IMR-90 (cell line): Measurements from ENCODE around the gene BTNL3. TPM values are rescaled to one million over a fixed set of nuclear protein-coding genes. Genes with fewer than 3 reads are reported as not detected.

Source experiments
- ATAC-seq: fragments of 200-7000 bp; cut with Tn5 transposase; 2 replicates; pipeline ENCODE4 v1.9.1; 2020; ENCODE audit warnings: low read depth, mild to moderate bottlenecking, moderate library complexity
- BruUV-seq: library from RNA; stranded (reverse); fragments of 400-500 nt; replicated peaks from 2 replicates; lab custom pipeline; 2021; lab: Mats Ljungman, UMichigan
- CTCF ChIA-PET: fragments of 300-600 bp; formaldehyde crosslinking; extraction: SDS; loops from one replicate; lab custom pipeline; 2021; ENCODE audit warnings: antibody characterized with exemption; lab: Yijun Ruan, JAX
- POLR2A ChIA-PET: fragments of 300-600 bp; sonication (Branson Sonifier 250); formaldehyde crosslinking; loops from one replicate; lab custom pipeline; 2022; ENCODE audit warnings: antibody characterized with exemption; ENCODE audit not compliant: unreplicated experiment; lab: Charles Lee
- DNase-seq: peaks from one replicate; pipeline ENCODE4 v3.0.0; 2013
- H2AFZ ChIP-seq: replicated peaks from 2 replicates; pipeline ENCODE3; 2013; ENCODE audit warnings: low read length, mild to moderate bottlenecking; ENCODE audit not compliant: poor library complexity
- H2AK5ac ChIP-seq: 2 replicates; pipeline ENCODE4 v1.6.1; 2013; ENCODE audit warnings: low read depth, low read length, inconsistent platforms
- H2AK9ac ChIP-seq: replicated peaks from 2 replicates; pipeline ENCODE3; 2013; ENCODE audit warnings: mild to moderate bottlenecking, low read depth, low read length, moderate library complexity; ENCODE audit not compliant: poor library complexity
- H2BK120ac ChIP-seq: 2 replicates; pipeline ENCODE4 v1.6.1; 2013; ENCODE audit warnings: low read depth, low read length, inconsistent platforms
- H2BK15ac ChIP-seq: 3 replicates; pipeline ENCODE4 v1.6.1; 2013; ENCODE audit warnings: low read depth, low read length, inconsistent platforms
- H2BK20ac ChIP-seq: 2 replicates; pipeline ENCODE4 v1.6.1; 2013; ENCODE audit warnings: low read depth, mild to moderate bottlenecking, inconsistent platforms, low read length, moderate library complexity
- H2BK5ac ChIP-seq: 2 replicates; pipeline ENCODE4 v1.6.1; 2013; ENCODE audit warnings: mild to moderate bottlenecking, low read depth, low read length, inconsistent platforms; ENCODE audit not compliant: poor library complexity, severe bottlenecking
- H3K14ac ChIP-seq: replicated peaks from 2 replicates; pipeline ENCODE4 v1.6.1; 2013; ENCODE audit warnings: low read depth, low read length, inconsistent platforms
- H3K18ac ChIP-seq: 2 replicates; pipeline ENCODE4 v1.6.1; 2013; ENCODE audit warnings: low read depth, low read length, control low read depth
- H3K23ac ChIP-seq: 2 replicates; pipeline ENCODE4 v1.6.1; 2013; ENCODE audit warnings: low read depth, low read length, inconsistent platforms
- H3K27ac ChIP-seq: 2 replicates; pipeline ENCODE4 v1.5.1; 2013; ENCODE audit warnings: mild to moderate bottlenecking, control low read depth, low read length; ENCODE audit not compliant: insufficient read depth
- H3K27me3 ChIP-seq: 2 replicates; pipeline ENCODE4 v1.6.1; 2013; ENCODE audit warnings: low read length; ENCODE audit not compliant: control insufficient read depth, insufficient read depth
- H3K36me3 ChIP-seq: 2 replicates; pipeline ENCODE4 v1.6.1; 2013; ENCODE audit warnings: low read length, mixed read lengths; ENCODE audit not compliant: control insufficient read depth, insufficient read depth
- H3K4ac ChIP-seq: 2 replicates; pipeline ENCODE4 v1.6.1; 2013; ENCODE audit warnings: low read depth, low read length, inconsistent platforms
- H3K4me1 ChIP-seq: 2 replicates; pipeline ENCODE4 v1.6.1; 2013; ENCODE audit warnings: low read length, mixed read lengths; ENCODE audit not compliant: control insufficient read depth, insufficient read depth
- H3K4me2 ChIP-seq: 2 replicates; pipeline ENCODE4 v1.6.1; 2013; ENCODE audit warnings: low read depth, mild to moderate bottlenecking, control low read depth, low read length, moderate library complexity
- H3K4me3 ChIP-seq: 2 replicates; pipeline ENCODE4 v1.5.1; 2013; ENCODE audit warnings: low read depth, mild to moderate bottlenecking, control low read depth, low read length, moderate library complexity; ENCODE audit not compliant: insufficient read depth
- H3K56ac ChIP-seq: 2 replicates; pipeline ENCODE4 v1.6.1; 2013; ENCODE audit warnings: low read length, inconsistent platforms; ENCODE audit not compliant: insufficient read depth; ENCODE audit errors: extremely low read depth
- H3K79me1 ChIP-seq, 2 experiments: 2 replicates each; pipeline ENCODE4 v1.6.1; 2013; ENCODE audit warnings: low read length in 2 of 2, inconsistent platforms in 1 of 2, low read depth in 1 of 2
- H3K9ac ChIP-seq: 2 replicates; pipeline ENCODE4 v1.6.1; 2013; ENCODE audit warnings: low read depth, low read length, control low read depth
- H3K9me1 ChIP-seq: 2 replicates; pipeline ENCODE4 v1.6.1; 2013; ENCODE audit warnings: low read length, inconsistent platforms; ENCODE audit not compliant: insufficient read depth
- H3K9me3 ChIP-seq: 2 replicates; pipeline ENCODE4 v1.6.1; 2013; ENCODE audit warnings: low read length; ENCODE audit not compliant: control insufficient read depth, insufficient read depth
- H4K20me1 ChIP-seq: 2 replicates; pipeline ENCODE4 v1.6.1; 2013; ENCODE audit warnings: low read length, inconsistent platforms; ENCODE audit not compliant: insufficient read depth
- H4K5ac ChIP-seq: 2 replicates; pipeline ENCODE4 v1.6.1; 2013; ENCODE audit warnings: mild to moderate bottlenecking, low read depth, low read length, control low read depth
- H4K8ac ChIP-seq, 2 experiments: 2 replicates each; pipeline ENCODE4 v1.6.1; 2013; ENCODE audit warnings: low read depth in 2 of 2, low read length in 2 of 2, control low read depth in 1 of 2, inconsistent platforms in 1 of 2
- H4K91ac ChIP-seq: 2 replicates; pipeline ENCODE4 v1.6.1; 2013; ENCODE audit warnings: low read depth, low read length, inconsistent platforms; ENCODE audit not compliant: insufficient read depth
- BHLHE40 ChIP-seq: fragments of 150-350 bp; IDR thresholded peaks from 2 replicates; pipeline ENCODE4 v1.6.1; 2016; ENCODE audit warnings: mild to moderate bottlenecking, low read depth, low read length
- CHD1 ChIP-seq: IDR thresholded peaks from 2 replicates; pipeline ENCODE4 v1.6.1; 2012; ENCODE audit warnings: low read depth, low read length, improper control_type of control experiment
- CTCF ChIP-seq: conservative IDR thresholded peaks from 2 replicates; pipeline ENCODE4 v1.5.1; 2012; ENCODE audit warnings: mild to moderate bottlenecking, low read depth, low read length, improper control_type of control experiment
- MAZ ChIP-seq: IDR thresholded peaks from 2 replicates; pipeline ENCODE4 v1.6.1; 2012; ENCODE audit warnings: low read depth, mild to moderate bottlenecking, low read length, improper control_type of control experiment, moderate library complexity, borderline replicate concordance
- MXI1 ChIP-seq: IDR thresholded peaks from 2 replicates; pipeline ENCODE4 v1.6.1; 2012; ENCODE audit warnings: low read depth, mild to moderate bottlenecking, low read length, moderate library complexity, borderline replicate concordance
- NFE2L2 ChIP-seq: fragments of 150-350 bp; IDR thresholded peaks from 2 replicates; pipeline ENCODE4 v1.6.1; 2016; ENCODE audit warnings: low read depth, mild to moderate bottlenecking, low read length
- POLR2A ChIP-seq: IDR thresholded peaks from 2 replicates; pipeline ENCODE4 v1.6.1; 2012; ENCODE audit warnings: mild to moderate bottlenecking, low read depth, low read length
- RAD21 ChIP-seq: IDR thresholded peaks from 2 replicates; pipeline ENCODE4 v1.6.1; 2012; ENCODE audit warnings: low read length, improper control_type of control experiment
- RCOR1 ChIP-seq: IDR thresholded peaks from 2 replicates; pipeline ENCODE4 v1.6.1; 2012; ENCODE audit warnings: mild to moderate bottlenecking, low read length, improper control_type of control experiment; ENCODE audit not compliant: insufficient replicate concordance
- RFX5 ChIP-seq: IDR thresholded peaks from 2 replicates; pipeline ENCODE4 v1.8.0; 2012; ENCODE audit warnings: low read depth, mild to moderate bottlenecking, low read length, moderate library complexity
- SMC3 ChIP-seq: fragments of 150-350 bp; IDR thresholded peaks from 2 replicates; pipeline ENCODE4 v1.6.1; 2016; ENCODE audit warnings: low read depth, mild to moderate bottlenecking, antibody characterized with exemption, low read length, moderate library complexity
- USF2 ChIP-seq: fragments of 150-350 bp; IDR thresholded peaks from 2 replicates; pipeline ENCODE4 v1.6.1; 2017; ENCODE audit warnings: mild to moderate bottlenecking, antibody characterized with exemption, low read length, low read depth
- WGBS, 2 experiments: methylation state at CpG; one replicate each; pipeline versions ENCODE4 v1.1.5 to v1.1.7; 2013; ENCODE audit warnings: missing lambda C conversion rate in 2 of 2; ENCODE audit not compliant: insufficient read length in 1 of 2; ENCODE audit errors: extremely low coverage in 2 of 2; 5-methylcytosine and 5-hydroxymethylcytosine counted together
- dilution Hi-C: fragments of 300-500 bp; cut with HindIII; formaldehyde crosslinking; loops from one replicate; pipeline ENCODE4 v1.14.3; 2018; ENCODE audit warnings: low sequenced_read_pairs; ENCODE audit not compliant: unreplicated experiment
- in situ Hi-C: fragments of 300-500 bp; cut with MboI; formaldehyde crosslinking; loops from 3 replicates; pipeline ENCODE4 v1.14.3; 2019; ENCODE audit warnings: low sequenced_read_pairs, inconsistent platforms, mixed read lengths
- intact Hi-C: fragments of 100-400 bp; cut with micrococcal nuclease; formaldehyde crosslinking; loops from 2 replicates; pipeline ENCODE4 v1.10.0; 2022
- polyA plus RNA-seq, 3 experiments: library from polyadenylated mRNA; depleted of rRNA; stranded (reverse); fragments of >200 nt; gene quantifications; 2 replicates each; pipeline ENCODE4 v1.2.3, GENCODE V29; 2012; ENCODE audit warnings: low replicate concordance in 1 of 3
- total RNA-seq: library from RNA; depleted of rRNA; stranded (reverse); fragments of >200 nt; gene quantifications from 2 replicates; pipeline ENCODE4 v1.2.3, GENCODE V29; 2012

BTNL3 gene
- total and polyA plus RNA-seq, 2 of the 4 experiments (the other 2 are of a cell fraction) = not detected

- no peak for TF ChIP-seq SMC3
Measured at GRCh38 chr5:181035991-181036815, 47.6 kb downstream of the BTNL3 start (continued).

- no TSS peak for BruUV-seq
- no peak for DNase-seq
- no peaks in the 10 kb centered on the region for H3K9me1 ChIP-seq
- H3K14ac ChIP-seq = no peak overlapping the region
- no peak overlapping the region for H3K4me3 ChIP-seq
- in situ Hi-C loops = no loop called here
- no peak overlapping the region for H2AFZ ChIP-seq
- 80% methylated on average over 1 of the region's 13 CpGs; no CpG with 5 or more reads in 1 of the 2 experiments for WGBS, 2 experiments
- intact Hi-C loops = no loop called here
- no peak overlapping the region for H4K5ac ChIP-seq
- no peak overlapping the region for H4K91ac ChIP-seq
- H3K9me3 ChIP-seq = peaks cover 7% of the 10 kb centered on the region; the same call in 1 of the 2 replicates
- dilution Hi-C loops = no loop called here
- ChIA-PET POLR2A (no interaction called here), CTCF (no interaction called here)
- H4K20me1 ChIP-seq = no peaks in the 10 kb centered on the region
- H2BK120ac ChIP-seq = no peak overlapping the region
- no peak overlapping the region for H3K4me2 ChIP-seq
- H3K4me1 ChIP-seq = no peaks in the 10 kb centered on the region
- no peak overlapping the region for H2BK15ac ChIP-seq
- H3K27me3 ChIP-seq = no peaks in the 10 kb centered on the region
- H2AK5ac ChIP-seq = no peak overlapping the region
- no peak for ATAC-seq
- H3K56ac ChIP-seq = no peak overlapping the region
- no peak overlapping the region for H3K27ac ChIP-seq
- H2BK20ac ChIP-seq = no peak overlapping the region
- H3K36me3 ChIP-seq = no peaks in the 10 kb centered on the region
- H3K9ac ChIP-seq = no peak overlapping the region
- H3K4ac ChIP-seq = no peak overlapping the region
- H2BK5ac ChIP-seq = no peak overlapping the region
- H3K18ac ChIP-seq = no peak overlapping the region
- H2AK9ac ChIP-seq = no peak overlapping the region
- no peaks in the 10 kb centered on the region for H3K79me1 ChIP-seq
- H3K23ac ChIP-seq = no peak overlapping the region
- H4K8ac ChIP-seq = no peak overlapping the region
- TF ChIP-seq MXI1 = no peak
- TF ChIP-seq RCOR1 = no peak
- no peak for TF ChIP-seq CHD1
- TF ChIP-seq RAD21 = no peak
- TF ChIP-seq NFE2L2 = no peak
- TF ChIP-seq SMC3 = no peak
- TF ChIP-seq POLR2A = no peak
- TF ChIP-seq USF2 = no peak
- TF ChIP-seq BHLHE40 = no peak
- no peak for TF ChIP-seq MAZ
- no peak for TF ChIP-seq CTCF
- no peak for TF ChIP-seq RFX5
Measured at GRCh38 chr5:181036816-181037364, 48.2 kb downstream of the BTNL3 start.
